WERI-Rb-1 (cell line): ENCODE measurements around the gene SASS6.
A peak's percentile ranks its signal among the peaks of the same experiment; 100 is the strongest.

Source experiments
- DNase-seq: peaks from one replicate; pipeline ENCODE4 v3.0.0-alpha.2; 2020
- H3K27ac ChIP-seq: fragments of 250-450 bp; sonication (Bioruptor Pico); 2 replicates; pipeline ENCODE4 v1.5.1; 2020; ENCODE audit warnings: mild to moderate bottlenecking, moderate library complexity
- H3K27me3 ChIP-seq: fragments of 250-450 bp; sonication (Bioruptor Pico); 2 replicates; pipeline ENCODE4 v1.5.1; 2021; ENCODE audit warnings: mild to moderate bottlenecking, low read depth, moderate library complexity; ENCODE audit not compliant: insufficient read depth, severe bottlenecking
- H3K36me3 ChIP-seq: fragments of 250-450 bp; sonication (Bioruptor Pico); 2 replicates; pipeline ENCODE4 v1.5.1; 2020; ENCODE audit warnings: mild to moderate bottlenecking, moderate library complexity
- H3K4me3 ChIP-seq: 2 replicates; pipeline ENCODE4 v1.5.1; 2011; ENCODE audit warnings: low read depth, mild to moderate bottlenecking, control low read depth, low read length
- H3K9me3 ChIP-seq: fragments of 250-450 bp; sonication (Bioruptor Pico); 2 replicates; pipeline ENCODE4 v1.5.1; 2021; ENCODE audit warnings: mild to moderate bottlenecking, moderate library complexity; ENCODE audit not compliant: severe bottlenecking
- TF ChIP-seq, protein P1 (sequence below): IDR thresholded peaks from 2 replicates; pipeline ENCODE4 v1.5.1; 2011; ENCODE audit warnings: low read depth, mild to moderate bottlenecking, control low read depth, inconsistent platforms, low read length

The SASS6 gene

DNA sequence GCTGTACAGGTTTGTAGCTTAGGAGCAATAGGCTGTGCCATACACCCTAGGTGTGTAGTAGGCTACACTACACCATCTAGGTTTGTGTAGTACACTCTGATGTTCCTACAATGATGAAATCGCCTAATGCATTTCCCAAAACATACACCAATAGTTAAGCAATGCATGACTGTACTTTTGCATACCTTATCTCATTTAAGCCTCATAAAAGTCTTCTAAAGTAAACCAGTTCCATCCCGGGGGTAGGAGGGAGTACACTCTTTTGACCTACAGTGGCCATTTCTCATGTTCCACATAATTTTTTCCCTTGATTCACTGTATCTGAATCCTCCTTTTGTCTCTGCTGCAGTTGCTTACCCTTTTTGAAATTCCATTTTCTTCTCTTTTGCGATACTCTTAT, 12.4 kb upstream of the SASS6 start:
- H3K4me3 ChIP-seq, result no peak overlapping the region
- no peak overlapping the region for H3K27ac ChIP-seq
- TF ChIP-seq, protein P1, sequence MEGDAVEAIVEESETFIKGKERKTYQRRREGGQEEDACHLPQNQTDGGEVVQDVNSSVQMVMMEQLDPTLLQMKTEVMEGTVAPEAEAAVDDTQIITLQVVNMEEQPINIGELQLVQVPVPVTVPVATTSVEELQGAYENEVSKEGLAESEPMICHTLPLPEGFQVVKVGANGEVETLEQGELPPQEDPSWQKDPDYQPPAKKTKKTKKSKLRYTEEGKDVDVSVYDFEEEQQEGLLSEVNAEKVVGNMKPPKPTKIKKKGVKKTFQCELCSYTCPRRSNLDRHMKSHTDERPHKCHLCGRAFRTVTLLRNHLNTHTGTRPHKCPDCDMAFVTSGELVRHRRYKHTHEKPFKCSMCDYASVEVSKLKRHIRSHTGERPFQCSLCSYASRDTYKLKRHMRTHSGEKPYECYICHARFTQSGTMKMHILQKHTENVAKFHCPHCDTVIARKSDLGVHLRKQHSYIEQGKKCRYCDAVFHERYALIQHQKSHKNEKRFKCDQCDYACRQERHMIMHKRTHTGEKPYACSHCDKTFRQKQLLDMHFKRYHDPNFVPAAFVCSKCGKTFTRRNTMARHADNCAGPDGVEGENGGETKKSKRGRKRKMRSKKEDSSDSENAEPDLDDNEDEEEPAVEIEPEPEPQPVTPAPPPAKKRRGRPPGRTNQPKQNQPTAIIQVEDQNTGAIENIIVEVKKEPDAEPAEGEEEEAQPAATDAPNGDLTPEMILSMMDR, result no peak
- H3K36me3 ChIP-seq, result peaks cover 63% of the 10 kb centered on the region
- DNase-seq, result no peak
- H3K9me3 ChIP-seq, result no peaks in the 10 kb centered on the region
- no peaks in the 10 kb centered on the region for H3K27me3 ChIP-seq

DNA sequence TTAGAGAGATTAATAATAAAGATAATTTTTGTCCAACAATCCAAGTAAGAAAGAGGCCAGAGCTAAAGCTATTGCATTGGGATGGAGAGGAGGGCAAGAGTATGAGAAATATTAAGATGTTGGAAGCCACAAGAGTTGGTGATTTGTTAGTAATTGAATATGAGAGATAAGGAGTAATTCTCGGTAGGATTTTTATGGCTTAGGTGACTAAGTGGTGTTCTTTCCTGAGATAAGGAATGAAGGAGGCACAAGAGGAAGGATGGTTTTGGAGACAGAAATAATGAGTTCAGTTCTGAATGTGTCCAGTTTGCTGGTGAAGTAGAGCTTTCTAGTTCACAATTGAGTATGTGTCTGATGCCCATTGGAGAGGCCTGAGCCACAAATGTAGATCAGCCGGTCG, 9.6 kb upstream of the SASS6 start:
- no peak for DNase-seq
- no peak overlapping the region for H3K4me3 ChIP-seq
- TF ChIP-seq, protein P1, result no peak
- H3K27ac ChIP-seq, result no peak overlapping the region
- H3K36me3 ChIP-seq, result peaks cover 73% of the 10 kb centered on the region
- no peaks in the 10 kb centered on the region for H3K27me3 ChIP-seq
- H3K9me3 ChIP-seq, result no peaks in the 10 kb centered on the region

DNA sequence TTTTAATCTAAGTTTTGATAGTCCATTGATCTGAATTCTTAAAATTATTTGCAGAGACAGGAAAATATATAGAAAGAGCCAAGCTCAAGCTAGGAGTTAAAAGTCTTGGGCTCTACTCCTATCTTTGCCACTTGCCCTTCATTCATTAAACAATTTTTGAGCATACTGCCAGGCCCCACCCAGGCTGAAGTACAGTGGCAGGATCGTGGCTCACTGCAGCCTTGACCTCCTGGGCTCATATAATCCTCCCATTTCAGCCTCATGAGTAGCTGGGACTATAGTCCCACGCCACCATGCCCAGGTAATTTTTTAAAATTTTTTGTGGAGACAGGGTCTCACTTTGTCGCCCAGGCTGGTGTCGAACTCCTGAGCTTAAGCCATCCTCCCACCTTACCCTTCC, 8.5 kb upstream of the SASS6 start:
- no peaks in the 10 kb centered on the region for H3K9me3 ChIP-seq
- DNase-seq, result no peak
- H3K4me3 ChIP-seq, result no peak overlapping the region
- TF ChIP-seq, protein P1, result no peak
- peaks cover 75% of the 10 kb centered on the region for H3K36me3 ChIP-seq
- H3K27ac ChIP-seq, result no peak overlapping the region
- no peaks in the 10 kb centered on the region for H3K27me3 ChIP-seq

DNA sequence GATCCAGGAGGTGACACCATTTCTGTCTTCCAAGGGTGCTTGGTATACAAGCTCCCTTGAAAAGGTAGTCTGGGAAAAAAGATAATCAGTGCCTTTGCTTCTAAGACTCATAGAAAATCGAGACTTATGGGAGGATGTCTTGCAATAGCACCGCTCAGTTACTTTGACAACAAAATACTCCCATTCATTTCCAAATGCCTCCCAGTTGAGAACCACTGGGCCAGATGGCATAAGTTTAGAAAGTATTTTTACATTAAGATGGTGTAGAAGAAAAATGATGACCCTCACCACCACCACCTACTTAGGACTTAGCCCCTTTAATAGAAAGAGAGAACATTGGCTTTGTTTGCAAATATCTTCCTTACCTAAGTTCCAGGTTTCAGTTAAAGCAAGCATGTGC, 4.9 kb upstream of the SASS6 start:
- no peaks in the 10 kb centered on the region for H3K9me3 ChIP-seq
- H3K36me3 ChIP-seq, result peaks cover 51% of the 10 kb centered on the region
- no peak overlapping the region for H3K27ac ChIP-seq
- H3K4me3 ChIP-seq, result no peak overlapping the region
- TF ChIP-seq, protein P1, result no peak
- H3K27me3 ChIP-seq, result no peaks in the 10 kb centered on the region
- DNase-seq, result no peak

DNA sequence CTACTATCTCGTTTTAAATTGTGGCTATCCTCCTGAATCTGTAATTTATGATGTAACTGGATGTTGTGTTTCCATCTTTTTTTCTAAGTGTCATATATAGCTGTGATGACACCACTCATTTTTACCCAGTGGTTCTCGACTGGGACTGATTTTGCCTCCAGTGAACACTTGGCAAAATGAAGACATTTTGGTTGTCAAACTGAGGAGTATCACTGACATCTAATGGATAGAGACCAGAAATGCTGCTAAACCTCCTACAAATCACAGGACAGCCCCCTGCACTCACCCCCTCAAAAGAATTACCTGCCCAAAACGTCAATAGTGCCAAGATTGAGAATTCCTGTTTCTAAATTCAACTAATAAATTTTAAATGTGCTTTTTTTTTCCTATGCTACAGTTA, 2.1 kb upstream of the SASS6 start:
- Histone ChIP-seq H3K9me3 (no peaks in the 10 kb centered on the region), H3K4me3 (no peak overlapping the region), H3K27me3 (no peaks in the 10 kb centered on the region), H3K36me3 (peaks cover 32% of the 10 kb centered on the region), H3K27ac (no peak overlapping the region)
- no peak for DNase-seq
- TF ChIP-seq, protein P1, result no peak

DNA sequence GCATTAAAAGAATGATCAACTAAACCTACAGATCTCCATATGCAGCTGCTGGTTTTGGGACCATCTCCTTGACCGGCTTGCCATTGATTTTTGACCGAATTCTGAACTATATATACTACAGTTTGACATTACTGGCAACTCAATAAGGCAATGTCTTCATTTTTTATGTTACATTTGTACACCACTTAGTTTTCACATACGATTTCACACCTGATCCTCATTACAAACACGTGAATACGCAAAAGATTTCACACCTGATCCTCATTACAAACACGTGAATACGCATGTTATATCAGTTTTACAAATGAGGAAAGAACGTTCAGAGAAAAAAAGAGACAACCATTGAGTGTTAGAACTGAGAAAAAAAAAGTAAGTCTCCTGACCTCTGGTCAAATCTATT, 1.1 kb downstream of the SASS6 start:
- Histone ChIP-seq H3K9me3 (no peaks in the 10 kb centered on the region), H3K27me3 (no peaks in the 10 kb centered on the region), H3K36me3 (peaks cover 3% of the 10 kb centered on the region), H3K27ac (no peak overlapping the region), H3K4me3 (peak overlapping the region; percentile 100)
- no peak for DNase-seq
- TF ChIP-seq, protein P1, result no peak
